IPS-18c (cell line): ENCODE data around the gene ME1.
"Not testable (repeated sequence)": the region's sequence is repeated elsewhere in the genome, so short reads cannot be mapped to it uniquely, and the experiment has no call there.

Source experiments
- H3K4me3 ChIP-seq: 2 replicates; pipeline ENCODE4 v1.7.0; 2013; ENCODE audit warnings: low read depth, mild to moderate bottlenecking, low read length, moderate library complexity; ENCODE audit not compliant: insufficient read depth
- H3K9me3 ChIP-seq: one replicate; pipeline ENCODE4 v1.6.1; 2013; ENCODE audit warnings: mild to moderate bottlenecking, low read length, moderate library complexity; ENCODE audit not compliant: control insufficient read depth, insufficient read depth

Gene ME1

DNA sequence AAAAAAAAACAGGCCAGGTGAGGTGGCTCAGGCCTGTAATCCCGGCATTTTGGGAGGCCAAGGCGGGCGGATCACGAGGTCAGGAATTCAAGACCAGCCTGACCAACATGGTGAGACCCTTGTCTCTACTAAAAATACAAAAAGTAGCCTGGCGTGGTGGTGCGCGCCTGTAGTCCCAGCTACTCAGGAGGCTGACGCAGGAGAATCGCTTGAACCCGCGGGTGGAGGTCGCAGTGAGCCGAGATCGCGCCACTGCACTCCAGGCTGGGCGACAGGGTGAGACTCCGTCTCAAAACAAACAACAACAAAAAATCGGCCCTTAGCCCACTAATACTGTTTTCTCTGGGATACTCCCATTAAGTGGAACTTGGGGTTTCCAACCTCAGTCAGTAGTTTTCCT lies 238.9 kb downstream of the ME1 start:
- H3K4me3 ChIP-seq = peak overlapping the region; percentile 94
- not testable (repeated sequence) for H3K9me3 ChIP-seq

DNA sequence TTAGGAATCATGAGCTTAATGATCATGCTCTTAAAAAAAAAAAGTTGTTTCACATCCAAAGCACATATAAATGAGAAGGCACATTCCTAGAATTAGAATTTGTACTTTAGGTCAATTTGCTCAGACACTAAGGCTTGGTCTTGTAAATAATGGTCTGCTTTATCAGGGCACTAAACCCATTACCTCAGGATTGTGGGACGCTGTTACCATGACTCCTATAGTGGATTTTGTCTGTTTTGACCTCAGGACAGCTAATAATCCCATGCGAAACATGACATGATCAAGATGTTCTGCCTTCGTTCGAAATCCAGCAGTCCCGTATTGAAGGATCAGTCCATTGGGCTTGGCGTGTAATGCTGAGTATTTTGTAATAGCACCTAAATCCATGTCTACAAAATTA lies 240.2 kb downstream of the ME1 start:
- H3K4me3 ChIP-seq = no peak overlapping the region

DNA sequence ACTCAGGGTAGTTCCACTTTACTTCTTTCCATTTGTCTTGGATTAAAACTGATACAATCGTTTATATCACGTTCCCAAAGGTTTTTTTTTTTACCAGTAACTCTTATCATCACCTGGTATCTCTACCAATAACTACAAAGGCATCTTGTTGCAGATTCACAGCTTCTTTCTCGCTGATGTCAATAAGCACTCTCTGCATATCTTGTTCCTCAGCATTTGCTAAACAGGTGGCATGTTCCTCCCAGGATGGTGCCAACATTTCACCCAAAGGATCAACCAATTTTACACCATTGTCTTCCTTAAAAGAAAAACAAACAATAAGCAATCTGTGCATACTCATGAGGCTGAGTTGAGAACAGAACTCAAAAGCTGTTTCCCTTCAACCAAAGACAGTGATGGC lies 242.3 kb downstream of the ME1 start:
- Histone ChIP-seq H3K9me3 (no peaks in the 10 kb centered on the region), H3K4me3 (no peak overlapping the region)

More for the DNA sequence above, 240.2 kb downstream of the ME1 start:
- no peaks in the 10 kb centered on the region for H3K9me3 ChIP-seq

DNA sequence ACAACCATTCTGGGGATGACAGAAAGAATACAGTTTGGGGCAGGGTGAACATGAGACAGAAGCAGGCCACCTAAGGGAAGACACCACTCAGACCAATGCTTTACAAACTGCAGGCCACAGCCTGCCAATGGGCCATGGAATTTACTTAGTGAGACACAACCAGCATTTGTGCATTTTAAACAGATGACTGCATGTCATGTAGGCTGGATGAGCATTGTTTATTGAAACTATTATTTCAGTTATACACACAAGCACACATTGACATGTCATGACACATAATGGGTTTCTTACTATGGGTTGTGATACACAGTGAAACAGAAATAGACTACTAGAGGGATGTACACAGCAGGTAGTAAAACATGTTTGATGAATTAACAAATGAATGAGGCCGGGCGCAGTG lies 245.8 kb downstream of the ME1 start:
- Histone ChIP-seq H3K9me3 (no peaks in the 10 kb centered on the region), H3K4me3 (no peak overlapping the region)

- Histone ChIP-seq H3K4me3 (no peak overlapping the region), H3K9me3 (no peaks in the 10 kb centered on the region)
Measured at GRCh38 chr6:83183082-83183828, 247.6 kb downstream of the ME1 start.

DNA sequence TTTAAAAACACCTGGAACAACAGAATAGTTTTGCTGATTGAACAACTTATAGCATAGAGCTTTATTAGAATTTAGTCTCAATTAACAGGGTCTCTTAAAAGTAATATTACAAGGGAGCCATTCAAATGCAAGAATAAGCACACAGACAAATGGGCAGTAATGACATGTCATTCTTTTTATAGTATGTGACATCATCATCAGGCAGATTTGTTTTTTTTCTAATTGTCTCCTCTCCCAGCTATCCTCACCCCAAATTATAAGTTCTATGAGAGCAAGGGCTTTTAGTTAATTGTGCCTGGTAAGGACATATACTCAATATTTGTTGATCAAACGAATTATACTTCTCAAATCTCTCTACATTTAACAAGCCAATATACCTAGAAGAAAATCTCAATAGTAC lies 248.7 kb downstream of the ME1 start:
- H3K9me3 ChIP-seq = no peaks in the 10 kb centered on the region
- no peak overlapping the region for H3K4me3 ChIP-seq

- Histone ChIP-seq H3K4me3 (no peak overlapping the region), H3K9me3 (no peaks in the 10 kb centered on the region)
Measured at GRCh38 chr6:83180426-83180950, 250.4 kb downstream of the ME1 start.

DNA sequence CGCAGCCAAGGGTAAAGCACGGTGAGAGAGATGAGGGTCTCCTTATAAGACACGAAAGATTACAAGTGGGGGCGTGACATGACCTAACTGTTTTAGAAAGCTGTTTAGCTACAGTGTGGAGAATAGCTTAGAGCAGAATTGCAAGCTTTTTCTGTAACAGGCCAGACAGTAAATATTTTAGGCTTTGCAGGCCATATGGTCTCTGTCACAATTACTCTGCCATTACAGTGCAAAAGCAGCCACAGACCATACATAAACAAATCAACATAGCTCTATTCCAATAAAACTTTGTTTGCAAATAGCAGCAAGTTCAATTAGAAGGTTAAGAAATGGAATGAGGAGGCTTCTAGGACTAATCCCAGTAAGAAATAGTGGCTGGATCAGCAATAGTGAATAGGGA lies 254.6 kb downstream of the ME1 start:
- Histone ChIP-seq H3K9me3 (no peaks in the 10 kb centered on the region), H3K4me3 (no peak overlapping the region)

GRCh38 chr6:83169511-83169910 lies 261.3 kb downstream of the ME1 start:
- H3K9me3 ChIP-seq = no peaks in the 10 kb centered on the region
- no peak overlapping the region for H3K4me3 ChIP-seq

GRCh38 chr6:83169106-83169505 lies 261.7 kb downstream of the ME1 start:
- Histone ChIP-seq H3K4me3 (no peak overlapping the region), H3K9me3 (no peaks in the 10 kb centered on the region)

- no peak overlapping the region for H3K4me3 ChIP-seq
- H3K9me3 ChIP-seq = no peaks in the 10 kb centered on the region
Measured at GRCh38 chr6:83168556-83168955, 262.3 kb downstream of the ME1 start.

DNA sequence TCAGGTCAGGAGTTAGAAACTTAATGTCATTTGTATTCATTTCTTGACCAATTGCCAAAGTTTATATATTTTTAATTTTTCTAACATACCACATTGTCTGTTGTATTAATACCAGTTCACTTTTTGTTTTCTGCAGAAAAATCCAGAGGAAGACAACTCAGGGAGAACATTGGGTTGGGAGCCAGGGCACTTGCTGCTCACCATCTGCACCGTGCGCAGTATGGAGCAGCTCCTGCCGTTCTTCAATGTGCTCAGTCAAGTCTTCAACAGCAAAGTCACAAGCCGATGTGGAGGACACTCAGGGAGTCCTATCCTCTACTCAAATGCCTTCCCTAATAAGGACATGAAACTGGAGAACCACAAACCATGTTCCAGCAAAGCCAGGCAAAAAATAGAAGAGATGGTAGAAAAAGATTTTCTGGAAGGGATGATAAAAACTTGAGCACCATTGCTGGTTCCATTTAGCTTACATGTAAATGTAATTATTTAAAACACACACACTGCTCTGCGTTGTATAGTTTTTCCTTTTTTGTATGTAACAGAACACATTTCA lies 263.0 kb downstream of the ME1 start:
- H3K4me3 ChIP-seq = no peak overlapping the region
- H3K9me3 ChIP-seq = no peaks in the 10 kb centered on the region
